Sigmoid colon (tissue), 7 donors: Measurements from ENCODE around the gene NDUFS6. TPM values are rescaled to one million over a fixed set of nuclear protein-coding genes. Genes with fewer than 3 reads are reported as not detected.

Experiments used
- DNase-seq: peaks from one replicate; pipeline ENCODE4 v3.0.0-alpha.2; 2019
- H3K27ac ChIP-seq, 4 donors: fragments of 200-600 bp; sonication (generic); one replicate each; pipeline ENCODE4 v1.5.1; 2016 to 2019; ENCODE audit warnings: mild to moderate bottlenecking in 1 of 4
- H3K27me3 ChIP-seq, 3 donors: fragments of 200-600 bp; sonication (generic); one replicate each; pipeline ENCODE4 v1.5.1; 2019; ENCODE audit warnings: mild to moderate bottlenecking in 1 of 3
- H3K36me3 ChIP-seq, 4 donors: fragments of 200-600 bp; sonication (generic); one replicate each; pipeline ENCODE4 v1.5.1; 2016 to 2019
- H3K4me1 ChIP-seq, 4 donors: fragments of 200-600 bp; sonication (generic); one replicate each; pipeline ENCODE4 v1.5.1; 2017 to 2019
- H3K4me3 ChIP-seq, 4 donors: fragments of 200-600 bp; sonication (generic); one replicate each; pipeline ENCODE4 v1.5.1; 2017 to 2019; ENCODE audit warnings: mild to moderate bottlenecking in 2 of 4, moderate library complexity in 1 of 4
- H3K9me3 ChIP-seq, 4 donors: fragments of 200-600 bp in 3 of 4; sonication (generic) in 3 of 4; one replicate each; pipeline versions ENCODE4 v1.5.1 to v1.6.1; 2013 to 2019
- CTCF ChIP-seq, 4 experiments: fragments of 450-650 bp in 3 of 4; fragments of 200-600 bp in 1 of 4; IDR thresholded peaks; one replicate each; pipeline ENCODE4 v1.5.1; 2016 to 2019; ENCODE audit warnings: antibody characterized with exemption in 4 of 4, mild to moderate bottlenecking in 3 of 4, moderate library complexity in 2 of 4
- EP300 ChIP-seq, 4 donors: sonication (generic); formaldehyde crosslinking; IDR thresholded peaks; one replicate each; pipeline ENCODE4 v1.6.1; 2017; ENCODE audit warnings: antibody characterized with exemption in 4 of 4
- POLR2A ChIP-seq, 2 donors: fragments of 450-650 bp; IDR thresholded peaks; one replicate each; pipeline ENCODE4 v1.6.1; 2016; ENCODE audit warnings: antibody characterized with exemption in 2 of 2, mild to moderate bottlenecking in 2 of 2, moderate library complexity in 2 of 2
- POLR2AphosphoS5 ChIP-seq, 4 donors: sonication (generic); formaldehyde crosslinking; IDR thresholded peaks; one replicate each; pipeline ENCODE4 v1.6.1; 2017; ENCODE audit warnings: antibody characterized with exemption in 4 of 4
- WGBS, 2 donors: extraction: QIAGEN DNeasy Blood & Tissue Kit; methylation state at CpG; one replicate each; pipeline ENCODE4 v1.1.7; 2013; 5-methylcytosine and 5-hydroxymethylcytosine counted together
- intact Hi-C: fragments of 100-400 bp; cut with DNase I; formaldehyde crosslinking; loops from one replicate; pipeline ENCODE4 v1.15.1; 2023
- polyA plus RNA-seq, 3 donors: library from polyadenylated mRNA; stranded (reverse); fragments of 200-250 nt; gene quantifications; one replicate each; pipeline ENCODE4 v1.2.3, GENCODE V29; 2013
- total RNA-seq, 4 donors: library from RNA; depleted of rRNA; stranded (reverse); fragments of >200 nt; gene quantifications; one replicate each; pipeline ENCODE4 v1.1.0, GENCODE V29; 2016
- donor health status: healthy with polysubstance abuse.
- donor health status: Bipolar disorder and iron deficiency.
- donor health status: healthy.

Gene NDUFS6
- total and polyA plus RNA-seq, 7 donors, result 34.9 to 156 (median 82.6) TPM

- peaks cover 12 to 91% (median 54%) of the 10 kb centered on the region in 4 donors for H3K36me3 ChIP-seq
- intact Hi-C loops, result no loop called here
- no peaks in the 10 kb centered on the region for H3K27me3 ChIP-seq
- no peaks in the 10 kb centered on the region for H3K9me3 ChIP-seq
- no peak overlapping the region for H3K4me3 ChIP-seq
- TF ChIP-seq CTCF (IDR thresholded peaks at IDR 0.05), result no peak
- no peaks in the 10 kb centered on the region for H3K4me1 ChIP-seq
- peak; percentile 30 for DNase-seq
- no peak overlapping the region for H3K27ac ChIP-seq
- 94 to 97% methylated on average over 4 of the region's 4 CpGs for WGBS, 2 donors
Measured at GRCh38 chr5:1820926-1821325, 19.7 kb downstream of the NDUFS6 start.

- no peak overlapping the region for H3K27ac ChIP-seq
- H3K9me3 ChIP-seq, result no peaks in the 10 kb centered on the region
- intact Hi-C loops, result no loop called here
- H3K4me1 ChIP-seq, result no peaks in the 10 kb centered on the region
- H3K27me3 ChIP-seq, result no peaks in the 10 kb centered on the region
- peak; percentile 38 for DNase-seq
- H3K36me3 ChIP-seq, result peaks cover 7 to 82% (median 46%) of the 10 kb centered on the region in 4 donors
- no peak overlapping the region for H3K4me3 ChIP-seq
- 97 to 98% methylated on average over 8 of the region's 8 CpGs for WGBS, 2 donors
- TF ChIP-seq POLR2A (IDR thresholded peaks at IDR 0.05) (no peak), POLR2AphosphoS5 (IDR thresholded peaks at IDR 0.05) (no peak), CTCF (IDR thresholded peaks at IDR 0.05) (no peak), EP300 (IDR thresholded peaks at IDR 0.05) (no peak)
Measured at GRCh38 chr5:1821862-1822261, 20.7 kb downstream of the NDUFS6 start.

- Histone ChIP-seq H3K4me1 (no peaks in the 10 kb centered on the region), H3K27me3 (no peaks in the 10 kb centered on the region), H3K4me3 (no peak overlapping the region), H3K36me3 (peaks cover 0 to 71% (median 30%) of the 10 kb centered on the region in 4 donors), H3K9me3 (no peaks in the 10 kb centered on the region), H3K27ac (no peak overlapping the region)
- TF ChIP-seq POLR2A (IDR thresholded peaks at IDR 0.05) (no peak), POLR2AphosphoS5 (IDR thresholded peaks at IDR 0.05) (no peak), CTCF (IDR thresholded peaks at IDR 0.05) (no peak), EP300 (IDR thresholded peaks at IDR 0.05) (no peak)
- 95 to 96% methylated on average over 12 of the region's 12 CpGs for WGBS, 2 donors
- DNase-seq, result peak; percentile 46
- intact Hi-C loops, result no loop called here
Measured at GRCh38 chr5:1823381-1824034, 22.3 kb downstream of the NDUFS6 start.

GRCh38 chr5:1824109-1824821 lies 23.1 kb downstream of the NDUFS6 start:
- no peaks in the 10 kb centered on the region for H3K4me1 ChIP-seq
- H3K27ac ChIP-seq, result no peak overlapping the region
- H3K27me3 ChIP-seq, result no peaks in the 10 kb centered on the region
- intact Hi-C loops, result no loop called here
- no peak overlapping the region for H3K4me3 ChIP-seq
- DNase-seq, result peak; percentile 58
- 93 to 97% methylated on average over 25 of the region's 25 CpGs for WGBS, 2 donors
- H3K36me3 ChIP-seq, result peaks cover 0 to 63% (median 26%) of the 10 kb centered on the region in 4 donors
- no peak for TF ChIP-seq CTCF (IDR thresholded peaks at IDR 0.05)
- TF ChIP-seq EP300 (IDR thresholded peaks at IDR 0.05), result no peak
- no peak for TF ChIP-seq POLR2AphosphoS5 (IDR thresholded peaks at IDR 0.05)
- no peaks in the 10 kb centered on the region for H3K9me3 ChIP-seq
